HEK293 (cell line): ENCODE results near the gene GPR135.

Experiments
- SETDB1 ChIP-seq: IDR thresholded peaks from one replicate; pipeline ENCODE4 v1.6.1; 2017; ENCODE audit warnings: mild to moderate bottlenecking, low read length, moderate library complexity, mixed read lengths; ENCODE audit not compliant: insufficient read length
- ZNF10 ChIP-seq: fragments of 450-650 bp; formaldehyde crosslinking; IDR thresholded peaks from 2 replicates; pipeline ENCODE4 v1.5.1; 2017; ENCODE audit warnings: missing biosample characterization, missing genetic modification characterization
- ZNF449 ChIP-seq: fragments of 450-650 bp; formaldehyde crosslinking; IDR thresholded peaks from 2 replicates; pipeline ENCODE4 v1.5.1; 2017; ENCODE audit warnings: missing biosample characterization, mild to moderate bottlenecking, missing genetic modification characterization, moderate library complexity
- TF ChIP-seq, protein P1 (sequence below): fragments of 450-650 bp; formaldehyde crosslinking; IDR thresholded peaks from 2 replicates; pipeline ENCODE4 v1.5.1; 2016; ENCODE audit warnings: missing biosample characterization, missing genetic modification characterization

- TF ChIP-seq SETDB1 (no peak), ZNF10 (tag by site-specific recombination) (no peak), ZNF449 (tag by site-specific recombination) (no peak)
- TF ChIP-seq, protein P1, sequence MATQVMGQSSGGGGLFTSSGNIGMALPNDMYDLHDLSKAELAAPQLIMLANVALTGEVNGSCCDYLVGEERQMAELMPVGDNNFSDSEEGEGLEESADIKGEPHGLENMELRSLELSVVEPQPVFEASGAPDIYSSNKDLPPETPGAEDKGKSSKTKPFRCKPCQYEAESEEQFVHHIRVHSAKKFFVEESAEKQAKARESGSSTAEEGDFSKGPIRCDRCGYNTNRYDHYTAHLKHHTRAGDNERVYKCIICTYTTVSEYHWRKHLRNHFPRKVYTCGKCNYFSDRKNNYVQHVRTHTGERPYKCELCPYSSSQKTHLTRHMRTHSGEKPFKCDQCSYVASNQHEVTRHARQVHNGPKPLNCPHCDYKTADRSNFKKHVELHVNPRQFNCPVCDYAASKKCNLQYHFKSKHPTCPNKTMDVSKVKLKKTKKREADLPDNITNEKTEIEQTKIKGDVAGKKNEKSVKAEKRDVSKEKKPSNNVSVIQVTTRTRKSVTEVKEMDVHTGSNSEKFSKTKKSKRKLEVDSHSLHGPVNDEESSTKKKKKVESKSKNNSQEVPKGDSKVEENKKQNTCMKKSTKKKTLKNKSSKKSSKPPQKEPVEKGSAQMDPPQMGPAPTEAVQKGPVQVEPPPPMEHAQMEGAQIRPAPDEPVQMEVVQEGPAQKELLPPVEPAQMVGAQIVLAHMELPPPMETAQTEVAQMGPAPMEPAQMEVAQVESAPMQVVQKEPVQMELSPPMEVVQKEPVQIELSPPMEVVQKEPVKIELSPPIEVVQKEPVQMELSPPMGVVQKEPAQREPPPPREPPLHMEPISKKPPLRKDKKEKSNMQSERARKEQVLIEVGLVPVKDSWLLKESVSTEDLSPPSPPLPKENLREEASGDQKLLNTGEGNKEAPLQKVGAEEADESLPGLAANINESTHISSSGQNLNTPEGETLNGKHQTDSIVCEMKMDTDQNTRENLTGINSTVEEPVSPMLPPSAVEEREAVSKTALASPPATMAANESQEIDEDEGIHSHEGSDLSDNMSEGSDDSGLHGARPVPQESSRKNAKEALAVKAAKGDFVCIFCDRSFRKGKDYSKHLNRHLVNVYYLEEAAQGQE (tag by site-specific recombination): no peak
Measured at GRCh38 chr14:59425322-59425935, 39.8 kb downstream of the GPR135 start.
